Erythroblast (primary cell): ENCODE data around the gene LDAH.

Source experiments
- GATA1 ChIP-seq: IDR thresholded peaks from 2 replicates; pipeline ENCODE4 v1.6.1; 2011; ENCODE audit warnings: low read depth, mild to moderate bottlenecking, control low read depth, low read length, moderate library complexity
- POLR2A ChIP-seq: IDR thresholded peaks from 2 replicates; pipeline ENCODE4 v1.6.1; 2011; ENCODE audit warnings: mild to moderate bottlenecking, low read length

DNA sequence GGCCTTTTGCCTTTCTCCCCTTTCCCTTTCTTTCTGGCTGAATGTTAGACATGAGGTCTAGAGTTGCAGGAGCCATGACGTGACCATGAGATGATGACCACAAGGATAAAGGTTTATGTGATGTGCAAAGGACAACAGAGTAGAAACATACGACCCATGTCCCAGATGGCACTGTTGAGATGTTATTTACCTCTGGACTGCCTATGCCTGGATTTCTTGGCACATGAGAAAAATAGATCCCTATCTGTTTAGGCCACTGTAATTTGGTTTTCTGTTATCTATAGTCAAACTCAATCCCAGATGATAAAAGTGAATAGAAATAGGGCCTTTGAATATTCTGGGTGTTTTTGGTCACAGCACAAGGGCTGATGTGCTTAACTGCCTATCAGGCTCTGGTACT is 97.1 kb downstream of the LDAH start:
- TF ChIP-seq POLR2A (no peak), GATA1 (no peak)
